PC-3 (cell line): Measurements from ENCODE around the gene BCAS3. TPM values are rescaled to one million over a fixed set of nuclear protein-coding genes. Genes with fewer than 3 reads are reported as not detected.

Experiments
- ATAC-seq: fragments of 200-7000 bp; cut with Tn5 transposase; 2 replicates; pipeline ENCODE4 v1.9.1; 2020; ENCODE audit warnings: mild to moderate bottlenecking, moderate library complexity
- BruUV-seq: library from RNA; stranded (reverse); fragments of 400-500 nt; replicated peaks from 2 replicates; lab custom pipeline; 2021; lab: Mats Ljungman, UMichigan
- CTCF ChIA-PET: fragments of 300-600 bp; sonication (Branson Sonifier 250); formaldehyde crosslinking; loops from one replicate; lab custom pipeline; 2022; ENCODE audit warnings: antibody characterized with exemption; lab: Charles Lee
- POLR2A ChIA-PET: fragments of 300-600 bp; sonication (Branson Sonifier 250); formaldehyde crosslinking; loops from one replicate; lab custom pipeline; 2022; ENCODE audit warnings: antibody characterized with exemption; ENCODE audit not compliant: unreplicated experiment; lab: Charles Lee
- DNase-seq: peaks from one replicate; pipeline ENCODE4 v3.0.0-alpha.2; 2015
- H2AFZ ChIP-seq: fragments of 300-600 bp; sonication (generic); 2 replicates; pipeline ENCODE4 v1.6.0; 2016; ENCODE audit warnings: antibody characterized with exemption, low read length
- H3F3A ChIP-seq: fragments of 300-600 bp; sonication (generic); one replicate; pipeline ENCODE4 v1.6.0; 2017; ENCODE audit warnings: antibody characterized with exemption, low read length, control low read depth, mild to moderate bottlenecking; ENCODE audit not compliant: unreplicated experiment
- H3K27ac ChIP-seq: fragments of 300-600 bp; sonication (generic); 2 replicates; pipeline ENCODE4 v1.5.1; 2016; ENCODE audit warnings: mild to moderate bottlenecking, low read length
- H3K27me3 ChIP-seq: fragments of 300-600 bp; sonication (generic); 2 replicates; pipeline ENCODE4 v1.6.1; 2016; ENCODE audit warnings: low read length, mixed read lengths
- H3K36me3 ChIP-seq: fragments of 300-600 bp; sonication (generic); 2 replicates; pipeline ENCODE4 v1.6.1; 2016; ENCODE audit warnings: low read depth, mixed run types, low read length, mixed read lengths
- H3K4me1 ChIP-seq: fragments of 300-600 bp; sonication (generic); 2 replicates; pipeline ENCODE4 v1.5.1; 2016; ENCODE audit warnings: low read length; ENCODE audit not compliant: insufficient read depth
- H3K4me2 ChIP-seq: fragments of 300-600 bp; sonication (generic); 2 replicates; pipeline ENCODE4 v1.6.0; 2016; ENCODE audit warnings: low read length
- H3K4me3 ChIP-seq: fragments of 300-600 bp; sonication (generic); 2 replicates; pipeline ENCODE4 v1.5.1; 2016; ENCODE audit warnings: mild to moderate bottlenecking, low read length, mixed read lengths
- H3K79me2 ChIP-seq: fragments of 300-600 bp; sonication (generic); 2 replicates; pipeline ENCODE4 v1.6.1; 2017; ENCODE audit warnings: low read length, mixed read lengths
- H3K9ac ChIP-seq: fragments of 300-600 bp; sonication (generic); 2 replicates; pipeline ENCODE4 v1.6.0; 2016; ENCODE audit warnings: mild to moderate bottlenecking, low read length
- H3K9me2 ChIP-seq: fragments of 300-600 bp; sonication (generic); replicated peaks from 2 replicates; pipeline ENCODE4 v1.6.1; 2016; ENCODE audit warnings: mixed run types, low read length, mixed read lengths
- H3K9me3 ChIP-seq: fragments of 300-600 bp; sonication (generic); 2 replicates; pipeline ENCODE4 v1.6.1; 2016; ENCODE audit warnings: low read length, mixed read lengths
- H4K20me1 ChIP-seq: fragments of 300-600 bp; sonication (generic); 2 replicates; pipeline ENCODE4 v1.6.1; 2016; ENCODE audit warnings: low read length, mixed read lengths
- EZH2 ChIP-seq: fragments of 300-600 bp; sonication (generic); IDR thresholded peaks from one replicate; pipeline ENCODE4 v1.6.1; 2017; ENCODE audit warnings: antibody characterized with exemption, mild to moderate bottlenecking, low read length; ENCODE audit not compliant: unreplicated experiment
- EZH2phosphoT487 ChIP-seq: fragments of 300-600 bp; sonication (generic); IDR thresholded peaks from 2 replicates; pipeline ENCODE4 v1.6.1; 2018; ENCODE audit warnings: mild to moderate bottlenecking, antibody characterized with exemption, low read length, borderline replicate concordance
- intact Hi-C: fragments of 100-400 bp; cut with micrococcal nuclease; formaldehyde crosslinking; loops from 2 replicates; pipeline ENCODE4 v1.9.0; 2023
- total RNA-seq: library from RNA; depleted of rRNA; stranded (reverse); fragments of >200 nt; gene quantifications from 2 replicates; pipeline ENCODE4 v1.2.3, GENCODE V29; 2014
- TF ChIP-seq, protein P1 (sequence below): fragments of 300-600 bp; sonication (generic); conservative IDR thresholded peaks from 2 replicates; pipeline ENCODE4 v1.5.1; 2017; ENCODE audit warnings: antibody characterized with exemption, low read depth, mild to moderate bottlenecking, low read length

The BCAS3 gene
- total RNA-seq, 1 experiment from 2014 or later: 25.9 TPM

DNA sequence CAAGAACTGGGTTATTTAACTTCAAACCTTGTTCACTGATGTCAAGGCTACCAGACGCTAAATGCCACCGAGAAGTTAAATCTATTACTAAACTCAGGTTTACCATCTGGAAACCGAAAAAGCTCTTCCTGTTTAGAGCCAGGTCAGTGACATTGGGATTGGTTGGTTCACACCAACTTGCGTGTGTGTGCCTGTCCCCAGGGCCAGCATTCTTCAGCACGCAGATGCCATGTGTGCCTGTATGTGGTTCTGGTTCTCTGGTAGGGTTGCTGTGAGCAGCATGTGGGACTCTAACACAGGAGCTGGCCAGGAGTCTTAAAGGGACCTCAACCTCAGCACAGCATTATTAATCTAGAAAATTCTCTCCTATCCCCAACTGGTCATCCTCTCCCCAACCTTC lies 703.9 kb downstream of the BCAS3 start:
- ATAC-seq: no peak
- Histone ChIP-seq H3K9me2 (no peaks in the 10 kb centered on the region), H2AFZ (no peak overlapping the region), H3K4me1 (no peaks in the 10 kb centered on the region), H3K27ac (no peak overlapping the region), H3K27me3 (no peaks in the 10 kb centered on the region), H3K79me2 (no peaks in the 10 kb centered on the region), H4K20me1 (no peaks in the 10 kb centered on the region), H3K4me3 (no peak overlapping the region), H3K9me3 (no peaks in the 10 kb centered on the region), H3K4me2 (no peak overlapping the region), H3K36me3 (no peaks in the 10 kb centered on the region), H3K9ac (no peak overlapping the region), H3F3A (no peaks in the 10 kb centered on the region)
- DNase-seq: no peak
- intact Hi-C loops: no loop called here
- POLR2A ChIA-PET: no interaction called here
- CTCF ChIA-PET: no interaction called here
- no TSS peak for BruUV-seq
- TF ChIP-seq EZH2: no peak
- TF ChIP-seq EZH2phosphoT487: no peak
- TF ChIP-seq, protein P1, sequence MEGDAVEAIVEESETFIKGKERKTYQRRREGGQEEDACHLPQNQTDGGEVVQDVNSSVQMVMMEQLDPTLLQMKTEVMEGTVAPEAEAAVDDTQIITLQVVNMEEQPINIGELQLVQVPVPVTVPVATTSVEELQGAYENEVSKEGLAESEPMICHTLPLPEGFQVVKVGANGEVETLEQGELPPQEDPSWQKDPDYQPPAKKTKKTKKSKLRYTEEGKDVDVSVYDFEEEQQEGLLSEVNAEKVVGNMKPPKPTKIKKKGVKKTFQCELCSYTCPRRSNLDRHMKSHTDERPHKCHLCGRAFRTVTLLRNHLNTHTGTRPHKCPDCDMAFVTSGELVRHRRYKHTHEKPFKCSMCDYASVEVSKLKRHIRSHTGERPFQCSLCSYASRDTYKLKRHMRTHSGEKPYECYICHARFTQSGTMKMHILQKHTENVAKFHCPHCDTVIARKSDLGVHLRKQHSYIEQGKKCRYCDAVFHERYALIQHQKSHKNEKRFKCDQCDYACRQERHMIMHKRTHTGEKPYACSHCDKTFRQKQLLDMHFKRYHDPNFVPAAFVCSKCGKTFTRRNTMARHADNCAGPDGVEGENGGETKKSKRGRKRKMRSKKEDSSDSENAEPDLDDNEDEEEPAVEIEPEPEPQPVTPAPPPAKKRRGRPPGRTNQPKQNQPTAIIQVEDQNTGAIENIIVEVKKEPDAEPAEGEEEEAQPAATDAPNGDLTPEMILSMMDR: no peak

GRCh38 chr17:61382796-61383688 lies 705.4 kb downstream of the BCAS3 start:
- Histone ChIP-seq H3K9ac (no peak overlapping the region), H3K9me2 (no peaks in the 10 kb centered on the region), H2AFZ (no peak overlapping the region), H3K79me2 (no peaks in the 10 kb centered on the region), H3F3A (no peaks in the 10 kb centered on the region), H4K20me1 (no peaks in the 10 kb centered on the region), H3K4me2 (no peak overlapping the region), H3K27me3 (no peaks in the 10 kb centered on the region), H3K9me3 (no peaks in the 10 kb centered on the region), H3K4me3 (no peak overlapping the region), H3K4me1 (no peaks in the 10 kb centered on the region), H3K27ac (no peak overlapping the region), H3K36me3 (no peaks in the 10 kb centered on the region)
- no peak for TF ChIP-seq EZH2phosphoT487
- TF ChIP-seq, protein P1: no peak
- TF ChIP-seq EZH2: no peak
- intact Hi-C loops: no loop called here
- no TSS peak for BruUV-seq
- no peak for DNase-seq
- ChIA-PET CTCF (no interaction called here), POLR2A (no interaction called here)
- ATAC-seq: no peak

DNA sequence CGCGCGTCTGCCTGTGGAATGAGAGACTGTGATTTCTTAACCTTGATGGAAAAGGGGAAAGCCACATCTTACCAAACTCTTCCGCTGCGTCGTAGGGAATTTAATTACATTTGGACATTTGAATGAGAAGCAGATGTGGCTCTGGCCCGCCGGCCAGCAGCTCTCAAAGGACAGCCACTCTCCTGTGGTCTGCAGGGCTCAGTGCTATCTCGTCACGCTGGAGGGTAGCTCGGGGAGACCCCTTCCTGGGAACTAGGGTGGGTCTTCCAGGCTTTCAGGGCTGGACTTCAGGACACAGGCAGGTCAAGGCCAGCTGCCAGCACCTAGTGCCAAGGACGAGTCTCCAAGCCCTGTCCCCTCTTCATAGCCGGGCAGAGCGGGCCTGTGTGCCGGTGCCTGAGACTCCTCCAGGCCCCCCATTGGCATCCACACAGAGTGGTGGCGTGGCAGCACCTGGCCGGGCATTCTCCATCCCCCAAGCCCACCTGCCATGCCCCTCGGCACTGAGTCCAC lies 706.1 kb downstream of the BCAS3 start:
- H3K9me2 ChIP-seq: no peaks in the 10 kb centered on the region
- no peaks in the 10 kb centered on the region for H3K27me3 ChIP-seq
- H3K4me1 ChIP-seq: no peaks in the 10 kb centered on the region
- no peak for ATAC-seq
- H2AFZ ChIP-seq: no peak overlapping the region
- H3K27ac ChIP-seq: no peak overlapping the region
- ChIA-PET CTCF (no interaction called here), POLR2A (no interaction called here)
- no peaks in the 10 kb centered on the region for H3K79me2 ChIP-seq
- intact Hi-C loops: no loop called here
- BruUV-seq: no TSS peak
- no peak for DNase-seq
- no peak overlapping the region for H3K9ac ChIP-seq
- TF ChIP-seq EZH2phosphoT487 (no peak), EZH2 (no peak)
- TF ChIP-seq, protein P1: no peak
- no peaks in the 10 kb centered on the region for H4K20me1 ChIP-seq
- no peaks in the 10 kb centered on the region for H3F3A ChIP-seq
- no peak overlapping the region for H3K4me2 ChIP-seq
- no peaks in the 10 kb centered on the region for H3K9me3 ChIP-seq
- H3K36me3 ChIP-seq: no peaks in the 10 kb centered on the region
- no peak overlapping the region for H3K4me3 ChIP-seq
